ENCODE data around the gene SMARCA2. TPM values are rescaled to one million over a fixed set of nuclear protein-coding genes. Genes with fewer than 3 reads are reported as not detected.

SMARCA2 gene
- total RNA-seq, 1 experiment from 2014 or later, result 34.5 TPM

DNA sequence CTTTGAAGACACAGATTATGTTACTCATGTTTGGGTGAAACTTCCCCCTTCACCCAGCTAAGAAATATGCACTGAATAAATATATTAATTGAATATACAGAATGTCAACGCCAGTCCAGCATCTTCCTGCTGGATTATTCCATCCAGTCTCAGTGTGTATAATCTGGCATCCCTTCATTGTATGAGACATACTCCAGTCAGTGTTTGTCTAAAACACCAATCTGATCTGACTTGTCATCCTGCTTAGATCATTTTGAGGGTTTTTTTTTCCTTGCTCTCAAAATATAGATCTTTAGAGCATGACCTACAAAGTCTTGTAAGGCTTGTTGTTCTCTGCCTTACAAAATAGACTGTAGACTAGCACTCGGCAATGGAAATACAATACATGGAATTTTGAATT is 195.1 kb downstream of the SMARCA2 start:
- in situ Hi-C loops (cut with HindIII; ENCODE audit: low pct_unique_long_range_greater_than_20kb, low sequenced_read_pairs), result no loop called here
- no peak for DNase-seq (ENCODE audit: low read depth, low spot score)

DNA sequence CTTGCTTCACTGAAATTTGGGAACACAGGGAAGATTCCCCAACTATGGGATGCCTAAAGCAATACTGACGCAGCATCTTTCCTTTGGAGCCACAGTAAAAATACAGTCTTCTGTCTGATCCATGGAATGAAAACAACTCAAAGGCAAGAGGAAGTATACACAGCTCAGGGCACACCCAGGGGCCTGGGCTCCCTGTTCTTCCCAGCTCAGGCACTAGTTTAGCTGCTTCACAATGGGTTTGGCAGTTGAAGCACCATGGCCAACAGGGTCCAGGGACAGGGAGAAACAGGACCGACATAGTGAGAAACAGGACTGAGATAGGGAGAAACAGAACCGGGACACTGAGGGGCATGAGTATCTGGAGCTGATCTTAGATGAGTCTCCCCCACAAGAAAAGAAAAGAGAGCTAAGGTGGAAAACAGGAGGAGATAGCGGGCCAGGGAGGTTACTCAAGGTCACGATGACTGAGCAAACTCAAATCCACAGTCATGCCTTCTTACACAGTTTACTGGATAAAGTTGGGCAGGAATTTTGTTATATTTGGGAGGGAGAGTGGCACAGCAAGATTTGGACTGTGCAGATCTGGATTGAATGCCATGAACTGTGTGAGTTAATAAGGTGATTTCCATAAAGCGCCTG is 198.8 kb downstream of the SMARCA2 start:
- DNase-seq (ENCODE audit: low read depth, low spot score), result no peak
- in situ Hi-C loops (cut with HindIII; ENCODE audit: low pct_unique_long_range_greater_than_20kb, low sequenced_read_pairs), result no loop called here

DNA sequence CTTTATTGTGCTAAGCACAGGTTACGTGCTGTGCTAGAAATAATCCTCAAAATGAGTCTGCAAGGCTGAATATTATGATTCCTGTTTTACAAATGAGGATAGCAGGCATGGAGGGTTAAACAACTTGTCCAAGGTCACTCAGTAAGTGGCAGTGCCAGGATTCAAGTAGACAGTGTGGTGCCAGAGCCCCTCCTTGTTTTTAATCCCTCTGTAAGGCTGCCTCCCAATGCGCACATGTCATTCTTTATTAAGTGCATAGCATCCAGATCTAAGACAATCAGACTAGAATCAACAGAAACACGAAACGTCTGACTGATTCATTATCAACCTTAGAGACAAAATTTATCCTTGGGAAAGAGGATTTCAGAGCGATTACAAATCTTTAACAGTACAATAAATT is 199.6 kb downstream of the SMARCA2 start:
- DNase-seq (ENCODE audit: low read depth, low spot score), result no peak
- in situ Hi-C loops (cut with HindIII; ENCODE audit: low pct_unique_long_range_greater_than_20kb, low sequenced_read_pairs), result no loop called here

DNA sequence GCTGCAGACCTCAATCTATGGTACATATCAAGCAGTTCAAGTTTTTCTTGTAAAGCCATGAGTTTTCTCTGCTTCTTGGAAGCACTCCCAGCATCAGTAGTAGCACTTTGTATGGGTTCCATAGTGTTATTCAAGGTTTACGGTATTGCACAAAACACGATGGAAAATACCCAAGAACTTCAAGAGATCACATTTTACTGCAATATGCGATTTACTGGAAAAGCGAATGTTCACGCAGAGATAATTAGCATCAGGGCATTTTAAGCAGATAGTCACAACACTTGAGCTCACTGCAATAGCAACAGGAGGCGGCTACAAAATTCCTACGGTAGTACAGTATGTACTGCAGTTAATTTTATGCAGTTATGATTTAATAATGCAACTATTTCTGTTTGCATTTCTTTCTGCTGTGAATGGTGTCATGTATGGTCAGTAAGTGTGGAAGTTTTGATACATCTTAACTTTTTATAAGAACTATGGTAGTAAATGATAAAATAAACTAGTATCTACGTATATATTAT is 200.8 kb downstream of the SMARCA2 start:
- DNase-seq (ENCODE audit: low read depth, low spot score), result no peak
- in situ Hi-C loops (cut with HindIII; ENCODE audit: low pct_unique_long_range_greater_than_20kb, low sequenced_read_pairs), result no loop called here

DNA sequence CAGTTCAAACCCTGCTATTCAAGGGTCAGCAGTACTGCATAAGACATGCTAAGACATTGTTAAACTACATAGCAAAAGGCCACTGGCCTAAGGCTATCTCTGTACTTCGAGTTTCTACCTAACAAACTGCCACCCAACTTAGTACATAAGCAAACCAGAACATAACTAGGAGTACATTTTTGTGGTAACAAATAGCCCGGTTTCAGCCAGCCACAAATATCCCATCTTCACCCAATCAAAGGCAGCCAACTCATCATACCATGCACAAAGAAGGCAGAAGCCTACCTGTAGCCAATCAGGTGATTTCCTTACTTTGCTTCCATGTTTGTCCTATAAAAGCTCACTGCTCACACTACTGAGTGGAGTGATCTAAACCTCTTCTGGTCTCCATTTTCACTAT is 201.4 kb downstream of the SMARCA2 start:
- in situ Hi-C loops (cut with HindIII; ENCODE audit: low pct_unique_long_range_greater_than_20kb, low sequenced_read_pairs), result no loop called here
- DNase-seq (ENCODE audit: low read depth, low spot score), result no peak

DNA sequence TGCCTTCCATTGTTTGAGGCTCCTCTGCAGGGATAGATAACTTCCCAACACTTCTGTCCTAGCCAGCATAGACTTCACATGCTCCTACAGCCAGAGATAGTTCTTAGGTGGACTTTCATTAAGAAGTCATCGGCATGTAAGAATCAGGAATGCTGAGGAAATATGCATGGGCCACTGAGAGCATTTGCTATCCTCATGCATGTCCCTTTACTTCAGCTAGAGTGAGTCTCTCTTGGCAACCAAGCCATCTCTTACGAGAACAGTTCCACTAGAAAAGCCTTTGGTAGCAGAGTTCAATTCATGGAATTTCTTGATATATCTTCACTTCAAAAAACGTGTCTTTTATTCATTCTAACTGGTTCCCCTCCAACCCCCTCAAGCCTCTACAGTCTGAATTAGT is 202.4 kb downstream of the SMARCA2 start:
- in situ Hi-C loops (cut with HindIII; ENCODE audit: low pct_unique_long_range_greater_than_20kb, low sequenced_read_pairs), result no loop called here
- no peak for DNase-seq (ENCODE audit: low read depth, low spot score)

DNA sequence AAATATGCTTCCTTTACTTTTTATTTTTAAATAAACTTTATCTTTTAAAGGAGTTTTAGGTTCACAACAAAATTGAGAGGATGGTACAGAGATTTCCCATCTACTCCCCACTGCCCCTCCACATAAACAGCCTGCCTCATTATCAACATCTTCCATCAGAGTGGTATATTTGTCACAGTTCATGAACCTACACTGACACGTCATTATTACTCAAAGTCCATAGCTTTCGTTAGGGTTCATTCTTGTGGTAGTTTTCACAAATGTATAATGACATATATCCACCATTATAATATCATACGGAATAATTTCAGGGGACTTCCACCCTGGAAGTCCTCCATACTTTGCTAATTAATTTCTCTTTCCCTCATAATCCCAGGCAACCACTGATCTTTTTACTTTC is 204.9 kb downstream of the SMARCA2 start:
- in situ Hi-C loops (cut with HindIII; ENCODE audit: low pct_unique_long_range_greater_than_20kb, low sequenced_read_pairs), result no loop called here
- no peak for DNase-seq (ENCODE audit: low read depth, low spot score)

DNA sequence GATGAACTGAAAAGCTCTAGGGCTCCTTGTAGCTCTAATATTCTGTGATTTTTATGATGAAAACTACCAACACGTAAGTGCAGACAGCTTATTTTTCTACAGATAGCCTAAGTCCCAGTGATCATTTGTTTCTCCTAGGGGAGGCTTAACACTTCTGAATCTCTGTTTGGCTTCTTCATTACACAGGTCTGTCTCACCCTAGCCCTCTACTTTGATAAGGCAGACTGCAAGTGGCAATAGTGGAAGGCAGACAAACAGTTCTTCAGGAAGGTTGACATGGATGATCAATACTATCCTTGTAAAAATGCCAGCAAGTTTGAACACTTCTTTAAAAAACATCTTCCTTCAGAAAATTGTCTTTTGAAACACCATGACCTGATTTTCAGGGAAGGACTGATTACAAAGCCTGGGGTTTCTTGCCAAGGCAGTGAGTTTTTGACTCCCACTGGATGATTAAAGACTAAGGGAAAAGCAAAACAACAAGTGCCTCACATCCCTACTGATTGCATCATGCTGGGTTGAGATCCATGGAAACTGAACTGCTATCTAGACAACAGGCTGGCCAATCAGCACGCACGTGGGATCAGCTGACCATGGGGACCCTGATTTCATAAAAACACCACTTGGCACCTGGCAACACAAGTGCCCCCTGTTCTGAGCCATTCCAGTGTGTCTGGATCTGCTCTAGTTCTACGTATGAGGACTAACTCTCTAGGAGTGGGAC is 212.2 kb downstream of the SMARCA2 start:
- peak; percentile 16 for DNase-seq (ENCODE audit: low read depth, low spot score)
- in situ Hi-C loops (cut with HindIII; ENCODE audit: low pct_unique_long_range_greater_than_20kb, low sequenced_read_pairs), result no loop called here

DNA sequence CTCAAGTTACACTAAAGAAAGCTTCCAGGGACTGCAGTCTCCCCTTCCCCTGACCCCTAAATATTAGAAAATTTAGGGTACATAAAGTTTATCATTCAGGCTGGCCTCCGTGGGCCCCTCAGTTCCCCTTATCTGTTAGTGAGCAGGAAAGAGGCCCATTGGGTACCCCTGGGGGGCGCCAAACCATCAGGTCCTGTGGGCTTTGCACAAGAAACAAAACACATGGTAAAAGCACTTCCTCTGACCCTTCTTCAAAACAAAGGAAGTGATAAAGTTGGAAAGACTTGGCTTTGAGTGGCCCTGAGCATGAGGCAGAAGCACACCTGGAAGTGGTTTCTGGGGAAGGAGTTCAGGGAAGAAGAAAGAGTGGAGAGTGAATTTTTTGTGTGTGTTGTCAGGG is 213.0 kb downstream of the SMARCA2 start:
- DNase-seq (ENCODE audit: low read depth, low spot score), result peak; percentile 34
- in situ Hi-C loops (cut with HindIII; ENCODE audit: low pct_unique_long_range_greater_than_20kb, low sequenced_read_pairs), result no loop called here

DNA sequence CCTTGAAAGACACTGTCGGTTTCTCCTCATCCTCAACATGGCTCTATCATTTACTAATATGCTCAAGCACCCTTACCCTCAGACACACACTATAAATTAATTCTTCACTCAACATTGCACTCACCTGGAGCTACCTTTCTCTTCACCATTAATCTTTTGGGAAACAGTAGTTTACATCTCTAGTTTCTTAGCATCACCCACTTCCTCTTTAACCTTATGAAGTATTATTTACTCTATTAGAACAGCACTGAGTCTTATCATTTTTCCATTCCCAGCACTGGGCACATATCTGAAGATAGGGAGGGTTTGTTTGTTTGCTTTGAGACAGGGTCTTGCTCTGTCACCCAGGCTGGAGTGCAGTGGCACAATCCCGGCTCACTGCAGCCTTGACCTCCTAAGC is 213.5 kb downstream of the SMARCA2 start:
- in situ Hi-C loops (cut with HindIII; ENCODE audit: low pct_unique_long_range_greater_than_20kb, low sequenced_read_pairs), result no loop called here
- no peak for DNase-seq (ENCODE audit: low read depth, low spot score)

DNA sequence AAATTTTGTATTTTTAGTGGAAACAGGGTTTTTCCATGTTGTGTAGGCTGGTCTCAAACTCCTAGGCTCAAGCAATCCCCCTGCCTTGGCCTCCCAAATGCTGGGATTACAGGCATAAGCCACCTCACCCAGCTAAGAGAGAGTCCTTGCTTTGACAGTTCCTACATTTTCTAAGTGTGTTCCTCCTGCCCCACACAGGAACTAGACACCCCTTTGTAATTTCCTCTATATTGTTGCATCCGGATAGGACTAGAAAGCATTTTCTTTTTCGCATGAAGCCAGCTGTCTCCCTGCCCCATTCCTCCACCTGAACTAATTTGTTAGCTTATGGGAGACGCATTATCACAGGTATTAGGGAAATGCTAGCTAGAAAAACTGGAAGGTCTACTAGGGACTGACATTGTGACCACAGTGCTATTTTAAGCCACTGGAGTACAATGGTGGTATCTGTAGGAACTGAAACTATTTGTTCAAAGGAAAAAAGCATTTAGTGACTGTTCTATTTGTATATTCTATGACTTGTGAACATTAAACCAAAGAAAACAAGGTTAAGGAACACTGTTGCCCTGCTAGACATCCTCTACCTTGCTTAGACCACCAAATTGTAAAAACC is 214.1 kb downstream of the SMARCA2 start:
- in situ Hi-C loops (cut with HindIII; ENCODE audit: low pct_unique_long_range_greater_than_20kb, low sequenced_read_pairs), result no loop called here

DNA sequence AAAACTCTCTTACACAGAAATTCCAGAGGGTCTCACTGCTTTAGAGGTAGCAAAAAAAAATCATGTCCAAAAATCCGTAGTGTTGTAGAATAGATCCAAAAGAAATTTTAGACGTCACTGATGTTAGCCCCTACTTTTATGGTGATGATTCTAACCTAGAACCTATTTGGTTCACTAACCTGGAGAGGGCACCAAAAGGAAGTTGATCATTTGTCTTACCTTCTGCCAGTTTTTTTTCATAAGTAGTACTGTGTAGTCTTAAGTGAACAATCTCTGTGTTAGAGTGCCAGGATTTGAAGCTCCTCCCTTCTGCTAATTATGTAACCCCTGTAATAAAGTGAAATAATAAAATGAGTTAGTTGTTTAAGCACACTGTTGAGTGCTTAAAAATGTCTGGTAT is 215.2 kb downstream of the SMARCA2 start:
- in situ Hi-C loops (cut with HindIII; ENCODE audit: low pct_unique_long_range_greater_than_20kb, low sequenced_read_pairs), result no loop called here
- no peak for DNase-seq (ENCODE audit: low read depth, low spot score)

More for the DNA sequence above, 214.1 kb downstream of the SMARCA2 start:
- peak; percentile 13 for DNase-seq (ENCODE audit: low read depth, low spot score)

DNA sequence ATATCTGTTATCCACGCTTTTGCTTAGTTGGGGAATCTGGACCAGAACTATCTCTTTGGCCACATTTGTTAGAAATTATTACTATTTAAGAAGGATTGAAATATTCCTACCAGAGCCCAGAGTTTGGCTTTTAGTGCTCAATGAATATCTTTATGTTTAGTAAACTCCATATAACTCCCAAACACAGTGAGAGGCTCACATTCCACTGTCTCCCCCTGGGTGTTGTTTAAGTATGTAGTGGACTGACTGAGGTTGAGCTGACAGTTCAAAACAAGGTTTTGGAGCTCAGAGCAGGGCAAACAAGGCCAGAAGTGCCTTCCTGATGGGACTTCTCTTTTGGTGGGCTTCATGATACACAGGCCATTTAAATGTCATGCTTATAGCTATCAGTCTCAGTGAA is 216.0 kb downstream of the SMARCA2 start:
- in situ Hi-C loops (cut with HindIII; ENCODE audit: low pct_unique_long_range_greater_than_20kb, low sequenced_read_pairs), result no loop called here
- DNase-seq (ENCODE audit: low read depth, low spot score), result no peak

DNA sequence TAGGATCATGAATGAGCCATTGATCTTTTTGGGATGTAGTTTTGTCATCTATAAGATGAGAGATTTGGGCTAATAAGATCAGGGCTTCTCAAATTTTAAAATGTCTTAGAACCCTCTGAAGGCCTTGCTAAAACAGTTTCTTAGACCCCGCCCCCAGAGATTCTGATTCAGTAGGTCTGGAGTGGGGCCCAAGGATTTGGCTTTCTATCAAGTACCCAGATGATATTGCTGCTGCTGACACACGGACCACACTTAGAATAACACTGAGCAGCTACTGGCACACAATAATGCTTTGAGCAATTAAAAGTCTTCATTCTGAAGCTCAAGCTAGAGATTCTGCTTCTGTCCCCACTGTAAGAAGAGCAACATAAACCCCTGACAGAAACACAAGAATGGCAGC is 216.7 kb downstream of the SMARCA2 start:
- no peak for DNase-seq (ENCODE audit: low read depth, low spot score)
- in situ Hi-C loops (cut with HindIII; ENCODE audit: low pct_unique_long_range_greater_than_20kb, low sequenced_read_pairs), result no loop called here

DNA sequence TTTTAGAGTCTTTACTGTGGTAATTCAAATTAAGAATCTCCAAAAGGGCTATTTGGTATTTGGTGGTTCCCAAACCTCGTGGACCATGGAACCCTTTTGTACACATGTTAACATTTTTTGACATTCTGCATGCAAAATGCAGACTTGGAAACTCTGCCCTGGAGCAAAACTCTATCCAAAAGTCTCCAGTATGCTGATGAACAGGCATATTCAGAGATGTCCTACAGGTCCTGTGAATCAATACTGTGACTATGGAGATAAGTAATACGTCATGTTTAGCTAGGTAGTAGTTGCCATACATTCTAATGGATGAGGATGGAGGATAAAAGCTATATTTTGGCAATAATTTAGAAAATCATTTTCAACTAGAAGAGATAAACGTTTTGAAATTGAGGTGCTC is 218.1 kb downstream of the SMARCA2 start:
- no peak for DNase-seq (ENCODE audit: low read depth, low spot score)
- in situ Hi-C loops (cut with HindIII; ENCODE audit: low pct_unique_long_range_greater_than_20kb, low sequenced_read_pairs), result no loop called here

DNA sequence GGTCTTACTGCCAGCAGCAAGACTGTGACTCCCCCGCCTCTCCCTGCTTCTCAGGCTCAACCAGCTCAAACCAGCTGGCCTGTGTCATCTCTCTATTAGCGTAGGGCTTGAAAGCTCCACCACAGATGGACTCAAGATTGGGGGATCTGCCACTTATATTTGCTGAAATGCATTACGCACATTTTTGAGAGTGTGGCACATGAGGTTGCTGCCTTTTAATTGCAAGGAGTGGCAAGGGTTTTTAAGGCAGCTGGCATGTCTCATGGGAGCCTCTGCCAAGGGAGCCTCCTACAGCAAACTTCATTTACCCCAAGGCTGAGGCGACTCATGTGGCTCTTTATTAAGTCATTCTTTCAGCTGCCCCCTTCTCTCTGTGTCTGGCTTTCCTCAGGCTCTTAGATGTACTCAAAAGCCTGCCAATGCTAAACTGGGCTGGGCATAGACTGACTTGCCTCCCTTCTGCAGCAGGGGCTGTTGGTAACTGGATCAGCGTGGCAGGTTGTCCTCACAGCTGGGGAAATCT is 219.3 kb downstream of the SMARCA2 start:
- in situ Hi-C loops (cut with HindIII; ENCODE audit: low pct_unique_long_range_greater_than_20kb, low sequenced_read_pairs), result no loop called here
- DNase-seq (ENCODE audit: low read depth, low spot score), result no peak

DNA sequence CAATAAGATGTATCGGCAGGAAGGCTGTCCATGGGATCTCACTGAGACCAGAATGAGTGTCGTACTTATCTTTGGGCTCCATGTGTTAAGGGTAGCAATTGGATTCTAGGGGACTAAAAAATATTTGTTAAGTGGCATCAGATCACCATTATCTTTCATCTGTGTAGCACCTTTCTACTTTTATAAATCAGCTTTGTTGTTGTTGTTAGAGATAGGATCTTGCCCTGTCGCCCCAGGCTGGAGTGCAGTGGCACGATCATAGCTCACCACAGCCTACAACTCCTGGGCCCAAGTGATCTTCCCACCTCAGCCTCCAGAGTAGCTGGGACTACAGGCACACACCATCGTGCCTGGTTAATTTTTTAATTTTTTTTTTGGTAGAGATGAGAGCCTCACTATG is 220.5 kb downstream of the SMARCA2 start:
- in situ Hi-C loops (cut with HindIII; ENCODE audit: low pct_unique_long_range_greater_than_20kb, low sequenced_read_pairs), result no loop called here
- no peak for DNase-seq (ENCODE audit: low read depth, low spot score)

DNA sequence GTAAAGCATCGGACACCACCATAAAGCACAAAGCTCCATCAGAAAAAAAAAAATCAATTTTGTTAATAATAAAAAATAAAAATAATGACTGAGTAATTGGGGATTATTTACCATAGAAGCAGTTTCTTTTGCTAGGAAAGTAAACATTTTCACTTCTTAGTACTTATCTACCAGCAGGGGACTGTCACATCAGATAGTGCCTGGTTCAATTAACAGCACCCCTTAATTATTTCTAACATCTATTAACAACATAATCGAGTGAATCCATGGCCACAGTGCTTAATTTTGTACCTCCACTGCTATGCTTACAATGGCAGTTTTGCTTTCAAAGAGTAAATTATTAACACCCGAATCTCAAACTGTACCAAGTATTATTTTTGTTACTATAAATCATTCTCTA is 221.7 kb downstream of the SMARCA2 start:
- in situ Hi-C loops (cut with HindIII; ENCODE audit: low pct_unique_long_range_greater_than_20kb, low sequenced_read_pairs), result no loop called here
- no peak for DNase-seq (ENCODE audit: low read depth, low spot score)

DNA sequence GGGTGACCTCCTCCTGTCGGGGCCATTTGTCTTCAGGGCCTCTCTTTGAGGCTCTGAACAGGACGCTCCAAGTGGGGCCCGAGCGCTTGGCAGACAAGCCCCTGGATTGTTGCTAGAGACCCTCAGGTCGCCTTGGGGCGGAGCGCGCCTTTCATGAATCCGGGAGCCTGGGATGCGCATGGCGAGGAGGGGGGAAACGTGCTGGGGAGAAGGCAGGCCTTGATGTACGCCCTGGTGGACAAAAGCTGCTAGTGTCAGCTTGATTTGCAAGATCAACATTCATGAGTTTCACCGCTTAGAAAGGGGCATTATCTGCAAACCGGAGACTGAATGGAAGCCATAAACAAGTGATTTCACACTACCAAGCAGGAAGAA is 226.3 kb downstream of the SMARCA2 start:
- in situ Hi-C loops (cut with HindIII; ENCODE audit: low pct_unique_long_range_greater_than_20kb, low sequenced_read_pairs), result no loop called here
- no peak for DNase-seq (ENCODE audit: low read depth, low spot score)

Data from SK-MEL-5 (cell line).